Measurements from ENCODE around the gene AK9.

DNA sequence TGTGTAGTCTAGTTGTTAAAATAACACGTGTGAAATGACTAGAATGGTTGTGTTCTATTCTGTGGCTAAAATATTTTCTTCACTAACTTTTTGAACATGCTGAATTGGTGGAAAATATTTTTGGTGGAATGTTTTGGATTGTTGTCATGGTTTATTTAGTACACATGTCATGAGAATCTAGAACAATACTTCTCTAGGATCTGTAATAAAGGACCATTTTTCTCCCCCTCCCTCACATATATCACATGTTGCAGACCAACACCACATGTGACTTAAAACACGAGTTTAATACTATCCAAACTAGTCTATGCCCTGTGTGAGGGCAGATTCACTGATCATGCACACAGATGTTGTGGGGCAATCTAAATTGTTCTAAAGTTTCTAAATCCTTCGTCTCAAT, 29.3 kb upstream of the AK9 start:
- TF ChIP-seq CTCF (IDR thresholded peaks at IDR 0.05 in 4 of 5, conservative IDR thresholded peaks at IDR 0.05 in 1 of 5), result no peak
- no peak for TF ChIP-seq POLR2A (IDR thresholded peaks at IDR 0.05)

All from gastrocnemius medialis (tissue), 4 donors.